ENCODE results near the gene TREML4.
A peak's percentile ranks its signal among the peaks of the same experiment; 100 is the strongest.

Gene TREML4

DNA sequence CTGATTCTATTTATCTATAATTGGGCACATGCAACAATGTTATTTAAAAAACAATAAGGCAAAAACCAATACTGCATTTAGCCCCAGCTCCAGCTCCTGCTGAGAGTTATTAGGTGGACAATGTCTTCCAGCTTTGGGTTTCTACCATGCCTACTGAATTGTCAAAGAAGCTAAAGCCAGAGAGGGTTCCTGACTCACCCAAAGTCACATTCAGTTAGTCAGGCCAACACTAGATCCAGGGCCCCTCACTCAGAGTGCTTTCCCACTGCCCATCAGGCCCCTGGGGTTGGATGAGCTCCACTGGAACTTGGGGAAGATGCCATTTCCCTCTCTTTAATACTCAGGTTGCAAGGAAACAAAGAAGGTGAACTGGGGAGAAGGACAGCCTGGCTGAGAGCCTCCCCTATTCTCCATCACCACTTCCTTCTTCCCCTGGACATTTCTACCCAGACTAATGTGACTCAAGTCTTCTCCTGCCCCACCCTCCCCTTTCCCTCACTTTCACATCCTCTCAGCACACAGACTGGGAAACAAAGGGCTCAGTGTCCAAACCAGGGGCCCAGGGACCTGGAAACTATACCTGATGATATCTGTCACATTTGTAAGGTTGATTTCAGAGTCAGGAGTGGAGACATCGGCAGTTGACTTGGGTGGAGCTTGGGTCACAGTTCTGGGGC lies 52.4 kb downstream of the TREML4 start:
- Histone ChIP-seq H3K9me3 (no peaks in the 10 kb centered on the region), H3K4me3 (no peak overlapping the region), H3K27me3 (peaks cover 0 to 22% of the 10 kb centered on the region in 2 donors), H3K36me3 (no peaks in the 10 kb centered on the region), H3K4me1 (no peaks in the 10 kb centered on the region), H3K27ac (no peak overlapping the region)
- TF ChIP-seq, protein P1, sequence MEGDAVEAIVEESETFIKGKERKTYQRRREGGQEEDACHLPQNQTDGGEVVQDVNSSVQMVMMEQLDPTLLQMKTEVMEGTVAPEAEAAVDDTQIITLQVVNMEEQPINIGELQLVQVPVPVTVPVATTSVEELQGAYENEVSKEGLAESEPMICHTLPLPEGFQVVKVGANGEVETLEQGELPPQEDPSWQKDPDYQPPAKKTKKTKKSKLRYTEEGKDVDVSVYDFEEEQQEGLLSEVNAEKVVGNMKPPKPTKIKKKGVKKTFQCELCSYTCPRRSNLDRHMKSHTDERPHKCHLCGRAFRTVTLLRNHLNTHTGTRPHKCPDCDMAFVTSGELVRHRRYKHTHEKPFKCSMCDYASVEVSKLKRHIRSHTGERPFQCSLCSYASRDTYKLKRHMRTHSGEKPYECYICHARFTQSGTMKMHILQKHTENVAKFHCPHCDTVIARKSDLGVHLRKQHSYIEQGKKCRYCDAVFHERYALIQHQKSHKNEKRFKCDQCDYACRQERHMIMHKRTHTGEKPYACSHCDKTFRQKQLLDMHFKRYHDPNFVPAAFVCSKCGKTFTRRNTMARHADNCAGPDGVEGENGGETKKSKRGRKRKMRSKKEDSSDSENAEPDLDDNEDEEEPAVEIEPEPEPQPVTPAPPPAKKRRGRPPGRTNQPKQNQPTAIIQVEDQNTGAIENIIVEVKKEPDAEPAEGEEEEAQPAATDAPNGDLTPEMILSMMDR (IDR thresholded peaks at IDR 0.05) = no peak
- intact Hi-C loops (cut with DNase I; ENCODE audit: low total_unique reads) = no loop called here
- DNase-seq = no peak

DNA sequence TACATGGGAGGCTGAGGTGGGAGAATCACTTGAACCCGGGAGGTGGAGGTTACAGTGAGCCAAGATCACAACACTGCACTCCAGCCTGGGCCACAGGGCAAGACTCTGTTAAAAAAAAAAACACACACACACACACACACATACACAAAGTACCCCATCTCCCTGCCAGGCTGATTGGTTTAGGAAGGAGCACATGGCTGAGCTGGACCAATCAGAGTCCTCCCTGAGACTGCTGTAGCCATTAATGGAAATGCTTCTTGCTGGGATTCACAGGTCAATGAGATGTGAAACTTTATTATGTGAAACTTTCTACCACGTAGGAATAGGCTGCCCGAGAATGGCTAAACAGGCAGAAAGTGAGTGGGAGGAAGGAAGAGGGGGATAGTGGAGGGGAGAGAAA lies 55.5 kb downstream of the TREML4 start:
- Histone ChIP-seq H3K9me3 (no peaks in the 10 kb centered on the region), H3K4me3 (no peak overlapping the region), H3K27me3 (peaks cover 0 to 15% of the 10 kb centered on the region in 2 donors), H3K4me1 (no peaks in the 10 kb centered on the region), H3K27ac (no peak overlapping the region), H3K36me3 (no peaks in the 10 kb centered on the region)
- no peak for DNase-seq
- TF ChIP-seq, protein P1 (IDR thresholded peaks at IDR 0.05) = no peak
- intact Hi-C loops (cut with DNase I; ENCODE audit: low total_unique reads) = no loop called here

DNA sequence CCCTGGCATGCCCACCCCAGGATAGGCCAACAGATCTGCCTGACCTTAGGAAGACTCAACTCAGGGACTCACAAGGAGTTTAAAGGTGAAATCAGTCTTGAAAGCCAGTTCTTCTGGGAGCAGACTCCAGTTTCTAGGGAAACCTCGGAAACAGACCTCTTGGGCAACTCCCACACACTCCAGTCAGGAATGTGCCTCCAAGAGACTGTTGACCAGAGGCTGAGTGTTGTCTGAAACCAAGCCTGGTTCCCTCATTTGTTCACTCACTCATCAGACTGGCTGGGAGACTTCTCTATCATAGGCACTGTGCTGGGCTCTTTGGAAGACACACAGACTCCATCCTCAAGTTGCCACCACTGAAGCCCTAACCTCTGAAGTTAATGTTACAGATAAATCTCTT lies 56.6 kb downstream of the TREML4 start:
- Histone ChIP-seq H3K9me3 (no peaks in the 10 kb centered on the region), H3K27me3 (peaks cover 0 to 15% of the 10 kb centered on the region in 2 donors), H3K36me3 (no peaks in the 10 kb centered on the region), H3K27ac (no peak overlapping the region), H3K4me3 (no peak overlapping the region), H3K4me1 (no peaks in the 10 kb centered on the region)
- intact Hi-C loops (cut with DNase I; ENCODE audit: low total_unique reads) = no loop called here
- DNase-seq = no peak
- TF ChIP-seq, protein P1 (IDR thresholded peaks at IDR 0.05) = no peak

DNA sequence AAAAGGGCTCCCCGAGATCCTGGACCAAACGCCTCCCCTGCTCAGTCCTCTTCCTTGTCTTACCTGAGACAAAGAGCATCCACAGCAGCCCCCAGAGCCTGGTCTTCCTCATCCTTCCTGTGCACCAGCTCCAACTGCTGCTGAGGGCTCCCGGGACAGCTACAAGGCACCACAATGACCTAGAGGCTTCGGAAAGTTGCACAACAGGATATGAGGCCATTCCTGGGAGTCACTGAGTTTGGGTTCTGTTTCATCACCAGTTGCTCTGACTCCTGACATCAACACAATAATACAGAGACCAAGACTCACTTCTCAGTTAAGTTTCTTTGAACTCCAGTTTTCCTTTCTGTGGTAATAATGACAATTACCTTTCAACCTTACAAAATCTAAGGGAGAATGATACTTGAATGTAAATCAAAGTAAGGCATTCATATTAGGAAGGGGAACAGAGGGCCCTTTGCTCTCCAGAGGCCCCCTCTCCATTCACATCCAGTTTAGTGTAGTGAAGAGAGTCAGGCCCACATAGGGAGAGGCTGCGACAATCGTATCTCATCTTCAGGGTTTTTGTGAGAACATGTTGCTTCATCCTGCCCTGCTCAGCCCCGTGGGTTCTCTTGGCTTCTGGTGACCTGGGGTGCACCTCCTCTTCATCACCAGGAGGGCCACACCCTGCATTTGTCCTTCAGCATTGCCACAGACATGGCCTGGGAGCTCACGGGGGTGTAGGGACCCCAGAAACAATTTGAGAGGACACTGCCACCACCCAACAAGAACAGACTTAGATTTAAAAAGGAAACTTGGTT lies 58.6 kb downstream of the TREML4 start, which contains the start of gene TREM1:
Gene TREM1, minus strand, starts transcription at position 139 of the 803 bp plus-strand sequence. Its CDS starts 27 bp downstream, at position 112.
- Histone ChIP-seq H3K36me3 (no peaks in the 10 kb centered on the region), H3K27ac (peak within 1 kb of the TSS in 1 of 2 donors; percentile 13), H3K27me3 (peaks cover 0 to 21% of the 10 kb centered on the region in 2 donors), H3K4me3 (no peak within 1 kb of the TSS), H3K4me1 (no peaks in the 10 kb centered on the region), H3K9me3 (no peaks in the 10 kb centered on the region)
- TF ChIP-seq, protein P1 (IDR thresholded peaks at IDR 0.05) = no peak
- peak; percentile 70 to 71 for DNase-seq
- intact Hi-C loops (cut with DNase I; ENCODE audit: low total_unique reads) = no loop called here

DNA sequence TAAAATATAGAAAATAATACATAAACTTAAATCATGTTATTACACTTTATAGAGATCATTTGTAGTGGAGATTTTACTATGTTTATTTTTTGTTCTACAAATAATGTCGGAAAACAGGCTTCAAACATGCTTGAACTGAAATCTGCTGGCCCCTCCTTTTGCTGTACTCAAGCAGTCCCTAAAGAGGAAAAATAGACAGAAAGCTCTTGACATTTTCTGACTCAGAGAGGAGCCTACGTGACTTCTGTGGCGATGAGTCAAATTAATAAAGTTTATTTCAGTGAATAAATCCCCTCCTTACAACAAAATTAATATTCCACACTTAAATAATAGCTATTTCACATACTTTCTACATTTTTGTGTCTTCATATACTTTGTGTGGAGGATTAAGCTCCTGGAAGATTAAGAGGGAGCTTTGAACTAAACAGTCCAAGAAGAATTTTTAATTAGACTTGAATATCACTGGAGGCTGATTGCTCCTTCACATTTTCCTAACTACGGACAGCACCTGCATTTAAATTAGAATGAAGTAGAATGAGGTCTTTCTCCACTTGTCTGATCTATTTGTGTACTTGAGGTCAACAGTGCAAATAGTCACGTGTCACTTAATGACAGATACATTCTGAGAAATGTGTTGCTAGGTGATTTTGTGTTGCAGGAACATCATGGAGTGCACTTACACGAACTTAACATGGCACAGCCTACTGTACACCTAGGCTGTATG lies 60.0 kb downstream of the TREML4 start:
- intact Hi-C loops (cut with DNase I; ENCODE audit: low total_unique reads) = no loop called here
- no peak overlapping the region for H3K4me3 ChIP-seq
- no peaks in the 10 kb centered on the region for H3K36me3 ChIP-seq
- H3K4me1 ChIP-seq = no peaks in the 10 kb centered on the region
- no peak for DNase-seq
- TF ChIP-seq, protein P1 (IDR thresholded peaks at IDR 0.05) = no peak
- no peak overlapping the region for H3K27ac ChIP-seq
- H3K27me3 ChIP-seq = peaks cover 0 to 18% of the 10 kb centered on the region in 2 donors
- H3K9me3 ChIP-seq = no peaks in the 10 kb centered on the region
